ENCODE data around the gene DLX1. TPM values are rescaled to one million over a fixed set of nuclear protein-coding genes. Genes with fewer than 3 reads are reported as not detected.

The DLX1 gene
- total and polyA plus RNA-seq, 2 of the 8 experiments (the other 6 are each of a cell fraction or from before 2014, with no cell fraction given) = 0.11 TPM; not detected in 1

DNA sequence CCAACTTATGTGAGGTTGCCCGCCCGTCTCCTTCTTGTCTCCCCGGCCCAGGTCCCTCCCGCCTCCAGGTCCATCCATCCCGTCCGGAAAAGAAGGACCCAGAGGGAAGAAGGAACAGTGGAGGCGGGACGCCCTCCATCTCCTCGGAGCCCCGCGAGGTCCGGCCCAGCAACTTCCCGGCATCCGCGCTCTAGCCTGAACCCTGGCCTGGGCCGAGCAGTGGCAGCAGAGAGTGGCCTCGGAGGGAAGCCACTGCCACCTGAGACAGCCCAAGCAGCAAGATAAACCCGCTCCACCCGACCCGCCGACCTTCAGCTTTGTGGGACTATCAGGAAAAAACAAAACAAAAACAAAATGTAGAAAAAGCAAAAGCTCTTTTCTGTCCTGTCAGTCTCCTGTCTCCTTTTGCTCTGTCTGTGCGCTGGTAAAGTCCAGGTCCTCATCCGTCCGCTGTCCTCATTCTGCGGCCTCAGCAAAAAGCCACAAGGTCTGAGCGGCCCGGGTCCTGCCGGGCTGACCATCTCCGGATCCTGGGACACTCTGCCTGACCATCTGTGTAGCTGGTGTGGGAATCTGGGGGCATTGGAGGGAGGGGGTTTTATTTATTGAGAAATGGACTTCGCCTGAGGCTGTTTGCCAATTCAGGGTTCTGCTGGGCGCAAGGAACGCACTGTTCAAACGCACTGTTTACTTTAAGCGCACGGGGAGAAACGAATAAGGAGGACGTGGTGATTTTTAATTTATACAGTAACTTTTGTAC lies 3.1 kb downstream of the DLX1 start (continued):
- peak; percentile 88 for TF ChIP-seq CBX8 (IDR thresholded peaks at IDR 0.05; ENCODE audit: borderline replicate concordance, low read depth, low read length)
- TF ChIP-seq SUZ12 (IDR thresholded peaks at IDR 0.05; ENCODE audit: low read length) = peak; percentile 96
- peak; percentile 98 for TF ChIP-seq EZH2 (IDR thresholded peaks at IDR 0.05; ENCODE audit: low read depth, low read length, severe bottlenecking)
- no peak for TF ChIP-seq BRCA1 (IDR thresholded peaks at IDR 0.05; ENCODE audit: low read depth, low read length)

Measured in H1 (cell line).